SU-DHL-6 (cell line): ENCODE data around the gene HEATR3.

Experiments
- EZH2phosphoT487 ChIP-seq: fragments of 200-600 bp; sonication (generic), shearing (Covaris generic); conservative IDR thresholded peaks from 2 replicates; pipeline ENCODE4 v1.6.1; 2018; ENCODE audit warnings: mild to moderate bottlenecking, antibody characterized with exemption, low read length, moderate library complexity, mixed read lengths
- TF ChIP-seq, protein P1 (sequence below): fragments of 200-600 bp; sonication (generic); IDR thresholded peaks from one replicate; pipeline ENCODE4 v1.5.1; 2017; ENCODE audit warnings: antibody characterized with exemption, mild to moderate bottlenecking, low read length, moderate library complexity; ENCODE audit not compliant: insufficient read depth, poor library complexity, severe bottlenecking

DNA sequence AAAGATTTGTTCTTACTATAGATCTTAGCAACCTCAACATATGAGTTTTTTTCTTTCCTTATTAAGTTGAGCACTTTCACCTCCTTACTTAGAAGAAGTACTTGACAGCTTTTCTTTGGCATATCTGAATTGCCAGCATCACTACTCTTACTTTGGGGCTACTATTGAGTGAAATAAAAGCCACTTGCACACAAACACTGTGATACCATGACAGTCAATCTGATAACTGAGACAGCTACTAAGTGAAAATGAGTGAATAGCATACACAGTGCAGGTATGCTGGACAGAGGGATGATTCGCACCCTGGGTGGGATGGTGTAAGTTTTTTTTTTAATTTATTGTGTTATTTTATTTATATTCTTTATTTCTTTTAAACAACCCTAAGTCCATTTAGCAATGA lies 73.8 kb downstream of the HEATR3 start:
- TF ChIP-seq EZH2phosphoT487, result no peak
- TF ChIP-seq, protein P1, sequence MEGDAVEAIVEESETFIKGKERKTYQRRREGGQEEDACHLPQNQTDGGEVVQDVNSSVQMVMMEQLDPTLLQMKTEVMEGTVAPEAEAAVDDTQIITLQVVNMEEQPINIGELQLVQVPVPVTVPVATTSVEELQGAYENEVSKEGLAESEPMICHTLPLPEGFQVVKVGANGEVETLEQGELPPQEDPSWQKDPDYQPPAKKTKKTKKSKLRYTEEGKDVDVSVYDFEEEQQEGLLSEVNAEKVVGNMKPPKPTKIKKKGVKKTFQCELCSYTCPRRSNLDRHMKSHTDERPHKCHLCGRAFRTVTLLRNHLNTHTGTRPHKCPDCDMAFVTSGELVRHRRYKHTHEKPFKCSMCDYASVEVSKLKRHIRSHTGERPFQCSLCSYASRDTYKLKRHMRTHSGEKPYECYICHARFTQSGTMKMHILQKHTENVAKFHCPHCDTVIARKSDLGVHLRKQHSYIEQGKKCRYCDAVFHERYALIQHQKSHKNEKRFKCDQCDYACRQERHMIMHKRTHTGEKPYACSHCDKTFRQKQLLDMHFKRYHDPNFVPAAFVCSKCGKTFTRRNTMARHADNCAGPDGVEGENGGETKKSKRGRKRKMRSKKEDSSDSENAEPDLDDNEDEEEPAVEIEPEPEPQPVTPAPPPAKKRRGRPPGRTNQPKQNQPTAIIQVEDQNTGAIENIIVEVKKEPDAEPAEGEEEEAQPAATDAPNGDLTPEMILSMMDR, result no peak
